HG03558 (cell line): ENCODE results near the gene MEGF6.
"Not testable (repeated sequence)": the region's sequence is repeated elsewhere in the genome, so short reads cannot be mapped to it uniquely, and the experiment has no call there.

Experiments used
- ATAC-seq: cut with Tn5 transposase; IDR thresholded peaks from one replicate; pipeline ENCODE4 v1.9.1; 2021; ENCODE audit warnings: moderate number of reproducible peaks; ENCODE audit not compliant: unreplicated experiment; ENCODE audit errors: extremely low read depth

Gene MEGF6

DNA sequence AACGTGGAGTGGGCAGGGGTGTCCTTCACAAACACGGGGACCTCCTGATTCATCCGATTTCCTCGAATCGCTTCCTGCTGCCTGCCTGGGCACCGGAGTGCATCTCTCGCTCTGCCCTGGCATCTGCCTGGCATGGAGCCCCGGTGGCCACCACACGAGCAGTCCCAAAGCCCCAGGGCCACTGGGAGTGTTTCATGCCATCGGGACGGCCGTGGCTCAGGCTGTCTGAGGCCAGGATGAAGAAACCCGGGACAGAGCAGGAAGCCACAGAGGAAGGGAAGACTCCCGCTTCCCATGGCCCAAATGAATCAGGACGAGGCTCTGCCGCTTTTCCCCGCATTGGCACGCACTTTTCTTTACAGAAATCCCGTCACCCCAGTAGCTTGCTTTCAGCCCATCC lies 32.4 kb downstream of the MEGF6 start:
- no peak for ATAC-seq

DNA sequence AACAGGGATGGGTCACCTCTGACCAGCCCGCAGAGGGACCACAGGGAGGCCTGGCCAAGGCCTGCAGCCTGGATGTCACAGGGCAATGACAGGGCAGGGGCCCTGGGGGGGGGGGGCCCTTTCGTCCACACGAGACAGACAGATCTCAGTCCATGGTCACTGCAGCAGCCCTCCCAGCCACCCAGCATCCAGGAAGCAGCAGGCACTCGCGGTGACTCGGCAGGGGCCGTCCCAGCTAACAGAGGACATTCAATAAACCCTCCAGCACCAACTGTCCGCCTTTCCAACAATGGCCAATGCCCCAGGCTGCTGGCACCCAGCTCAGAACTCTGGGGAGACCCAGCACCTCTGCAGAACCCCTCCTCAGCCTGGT lies 32.9 kb downstream of the MEGF6 start:
- no peak for ATAC-seq

DNA sequence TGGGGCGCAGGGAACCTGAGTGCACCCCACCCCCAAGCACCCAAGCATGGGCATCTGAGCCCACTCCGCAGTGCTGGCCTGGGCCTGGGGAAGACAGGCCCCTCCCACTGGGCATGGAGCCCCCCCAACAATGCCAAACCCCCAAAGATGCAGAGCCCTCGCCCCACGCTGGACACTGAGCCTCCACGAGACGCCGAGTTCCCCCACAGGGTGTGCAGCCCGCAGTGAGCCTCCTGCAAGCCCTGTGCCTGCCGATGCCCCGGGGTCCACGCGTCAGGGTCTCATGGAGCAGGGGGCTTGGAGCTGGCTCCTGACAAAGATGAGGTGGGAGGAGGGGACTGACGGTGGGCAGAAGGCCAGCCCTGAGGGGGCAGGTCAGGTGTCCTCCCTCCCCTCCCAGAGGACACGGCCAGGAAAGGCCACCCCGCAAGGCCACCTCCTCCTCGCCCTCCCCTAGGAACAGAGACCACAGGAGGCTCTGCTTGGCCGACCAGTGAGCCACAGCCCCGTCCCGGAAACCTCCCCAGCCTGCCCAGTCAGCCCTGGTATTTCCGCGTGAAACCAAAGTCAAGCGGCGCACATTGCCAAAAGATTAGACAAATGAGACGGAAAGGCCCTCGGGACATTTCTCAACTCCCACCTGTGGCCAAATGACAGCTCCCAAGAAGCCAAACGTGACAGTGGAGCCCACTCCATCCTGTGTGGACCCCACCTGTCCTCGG lies 33.4 kb downstream of the MEGF6 start:
- ATAC-seq: no peak

DNA sequence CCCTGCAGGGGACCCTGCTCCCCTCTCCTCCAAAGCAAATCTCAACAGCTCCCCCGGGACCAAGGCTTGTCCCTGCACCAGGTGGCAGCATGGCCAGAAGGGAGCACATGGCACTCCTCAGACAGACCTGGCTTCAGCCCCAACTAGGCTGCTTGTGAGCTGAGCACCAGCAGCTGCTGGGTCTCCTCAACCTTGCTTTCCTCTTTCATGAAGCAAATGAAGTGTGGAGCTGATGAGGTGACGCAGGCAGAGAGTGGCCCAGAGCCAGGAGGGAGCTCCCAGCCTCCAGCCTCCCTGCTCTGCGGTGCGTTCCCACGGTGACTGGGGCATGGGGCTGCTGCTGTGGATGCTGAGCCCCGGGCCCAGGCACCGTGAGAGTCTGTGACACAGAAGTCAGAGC lies 34.0 kb downstream of the MEGF6 start:
- no peak for ATAC-seq

DNA sequence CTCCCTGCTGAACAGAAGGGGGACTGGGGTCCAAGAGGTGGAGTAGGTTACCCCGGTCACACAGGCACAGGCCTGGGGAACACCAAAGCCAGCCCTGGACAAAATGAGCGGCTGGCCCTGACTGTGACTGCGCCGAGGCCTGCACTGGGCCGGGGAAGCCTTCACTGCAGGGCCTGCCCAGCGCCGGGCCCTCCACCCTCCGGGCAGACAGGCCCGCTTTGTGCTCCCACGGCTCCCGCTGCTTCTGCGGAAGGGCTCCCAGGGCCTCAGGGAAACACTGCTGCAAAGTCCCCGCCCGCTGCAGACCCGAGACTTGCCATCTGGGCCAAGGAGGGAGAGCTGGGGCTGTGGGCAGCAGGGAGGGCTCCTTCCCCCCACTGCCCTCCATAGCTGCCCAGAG lies 35.3 kb downstream of the MEGF6 start:
- ATAC-seq: no peak

DNA sequence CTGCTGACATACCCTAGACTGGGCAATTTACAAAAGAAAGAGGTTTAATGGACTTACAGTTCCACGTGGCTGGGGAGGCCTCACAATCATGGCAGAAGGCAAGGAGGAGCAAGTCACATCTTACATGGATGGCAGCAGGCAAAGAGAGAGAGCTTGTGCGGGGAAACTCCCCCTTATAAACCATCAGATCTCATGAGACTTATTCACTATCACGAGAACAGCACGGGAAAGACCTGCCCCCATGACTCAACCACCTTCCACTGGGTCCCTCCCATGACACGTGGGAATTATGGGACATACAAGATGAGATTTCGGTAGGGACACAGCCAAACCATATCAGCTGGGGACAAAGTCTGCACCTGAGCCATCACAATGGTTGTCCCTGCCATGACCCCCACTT lies 35.8 kb downstream of the MEGF6 start:
- not testable (repeated sequence) for ATAC-seq

DNA sequence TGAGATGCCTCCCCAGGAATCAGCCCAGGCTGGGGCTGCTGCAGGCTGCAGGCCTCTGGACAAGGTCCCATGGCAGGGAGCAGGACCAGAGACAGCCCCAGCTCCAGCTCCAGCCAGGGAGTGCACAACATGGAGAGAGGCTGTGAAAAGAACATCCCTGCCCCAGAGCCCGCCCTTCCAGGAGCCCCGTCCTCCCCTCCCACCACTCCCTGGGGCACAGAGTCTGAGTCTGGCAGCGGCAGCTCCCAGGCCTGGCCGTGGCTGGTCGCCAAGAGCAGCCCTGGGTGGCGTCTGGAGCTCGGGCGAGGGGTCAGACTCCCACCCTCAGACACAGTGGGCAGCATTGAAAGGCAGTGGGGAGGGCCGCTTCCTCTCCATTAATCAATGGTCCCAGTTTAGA lies 37.8 kb downstream of the MEGF6 start:
- no peak for ATAC-seq

DNA sequence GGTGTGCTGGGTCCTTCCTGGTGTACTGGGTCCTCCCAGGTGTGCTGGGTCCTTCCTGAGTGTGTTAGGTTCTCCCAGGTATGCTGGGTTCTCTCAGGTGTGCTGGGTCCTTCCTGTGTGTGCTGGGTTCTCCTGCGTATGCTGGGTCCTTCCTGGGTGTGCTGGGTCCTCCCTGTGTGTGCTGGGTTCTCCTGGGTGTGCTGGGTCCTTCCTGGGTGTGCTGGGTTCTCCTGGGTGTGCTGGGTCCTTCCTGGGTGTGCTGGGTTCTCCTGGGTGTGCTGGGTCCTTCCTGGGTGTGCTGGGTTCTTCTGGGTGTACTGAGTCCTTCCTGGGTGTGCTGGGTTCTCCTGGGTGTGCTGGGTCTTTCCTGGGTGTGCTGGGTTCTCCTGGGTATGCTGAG lies 38.7 kb downstream of the MEGF6 start:
- ATAC-seq: not testable (repeated sequence)

DNA sequence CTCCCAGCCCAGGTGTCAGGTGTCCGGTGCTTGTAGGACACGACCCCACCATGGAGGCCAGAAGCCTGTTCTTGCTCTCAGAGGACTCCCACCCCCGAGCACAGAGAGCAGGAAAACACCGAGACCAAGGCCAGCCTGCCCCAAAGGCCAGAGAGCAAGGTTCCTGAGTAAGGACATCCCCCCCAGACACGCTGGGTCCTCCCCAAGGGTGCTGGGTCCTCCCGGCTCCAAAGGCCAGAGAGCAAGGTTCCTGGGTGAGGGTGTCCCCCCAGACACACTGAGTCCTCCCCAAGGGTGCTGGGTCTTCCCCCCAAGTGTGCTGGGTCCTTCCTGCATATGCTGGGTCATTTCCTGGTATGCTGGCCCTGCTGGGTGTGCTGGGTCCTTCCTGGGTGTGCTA lies 40.0 kb downstream of the MEGF6 start:
- no peak for ATAC-seq

DNA sequence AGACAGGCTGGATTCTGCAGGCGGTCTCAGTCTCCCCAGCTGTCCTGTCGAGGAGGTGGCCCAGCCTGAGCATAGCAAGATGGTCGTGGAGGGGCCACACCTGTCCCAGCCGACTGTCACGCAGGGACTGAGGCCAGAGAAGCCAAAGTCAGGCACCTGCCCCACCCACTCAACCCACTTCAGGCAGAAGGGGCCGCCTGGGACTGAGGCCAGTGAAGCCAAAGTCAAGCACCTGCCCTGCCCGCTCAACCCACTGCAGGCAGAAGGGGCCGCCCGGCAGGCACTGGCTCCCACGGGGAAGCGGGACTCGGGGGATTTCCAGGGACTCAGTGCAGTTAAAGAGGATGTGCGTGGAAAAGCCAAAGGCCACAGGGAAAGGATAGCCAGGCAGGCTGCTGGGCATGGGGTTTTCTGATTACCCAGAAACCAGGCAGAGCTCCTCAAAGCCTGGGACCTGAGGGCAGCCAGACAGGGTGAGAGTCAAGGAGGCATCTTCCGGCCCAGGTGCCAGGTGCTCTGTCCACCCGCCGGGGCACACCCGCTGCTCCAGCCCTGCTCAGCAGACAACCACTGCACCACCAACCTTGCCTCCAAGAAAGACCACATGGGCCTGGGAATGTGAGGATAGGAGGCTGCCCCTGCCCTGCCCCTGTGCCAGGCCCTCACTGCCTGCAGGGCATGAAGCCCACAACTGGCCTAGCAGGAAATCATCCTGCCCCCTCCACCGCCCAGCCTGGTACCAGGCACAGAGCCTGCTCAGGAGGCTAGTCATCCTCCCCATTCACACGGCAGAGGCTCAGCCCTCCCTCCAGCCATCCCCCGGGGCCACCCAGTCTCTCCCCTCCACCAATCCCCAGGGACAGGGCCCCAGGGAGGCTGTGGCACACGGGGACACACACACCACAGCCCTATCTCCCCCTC lies 41.0 kb downstream of the MEGF6 start:
- no peak for ATAC-seq

DNA sequence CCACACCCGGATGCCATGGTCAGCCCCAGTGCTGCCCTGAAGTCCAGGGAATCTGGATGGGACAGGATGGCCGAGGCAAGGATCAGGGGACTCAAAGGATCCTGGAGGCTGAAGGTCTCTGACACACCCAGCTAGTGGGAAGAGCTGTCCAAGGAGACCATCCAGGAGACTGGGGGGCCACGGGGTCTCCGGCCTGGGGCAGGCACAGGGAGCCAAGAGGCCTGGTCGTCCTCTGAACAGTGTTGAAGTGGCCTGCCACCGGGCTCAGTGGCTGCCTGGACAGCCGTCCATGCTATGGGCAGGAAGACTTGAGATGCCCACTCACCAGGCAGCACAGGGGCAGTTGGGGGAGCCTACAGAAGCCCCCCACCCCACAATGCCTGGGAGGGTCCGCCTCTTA lies 41.9 kb downstream of the MEGF6 start:
- no peak for ATAC-seq

DNA sequence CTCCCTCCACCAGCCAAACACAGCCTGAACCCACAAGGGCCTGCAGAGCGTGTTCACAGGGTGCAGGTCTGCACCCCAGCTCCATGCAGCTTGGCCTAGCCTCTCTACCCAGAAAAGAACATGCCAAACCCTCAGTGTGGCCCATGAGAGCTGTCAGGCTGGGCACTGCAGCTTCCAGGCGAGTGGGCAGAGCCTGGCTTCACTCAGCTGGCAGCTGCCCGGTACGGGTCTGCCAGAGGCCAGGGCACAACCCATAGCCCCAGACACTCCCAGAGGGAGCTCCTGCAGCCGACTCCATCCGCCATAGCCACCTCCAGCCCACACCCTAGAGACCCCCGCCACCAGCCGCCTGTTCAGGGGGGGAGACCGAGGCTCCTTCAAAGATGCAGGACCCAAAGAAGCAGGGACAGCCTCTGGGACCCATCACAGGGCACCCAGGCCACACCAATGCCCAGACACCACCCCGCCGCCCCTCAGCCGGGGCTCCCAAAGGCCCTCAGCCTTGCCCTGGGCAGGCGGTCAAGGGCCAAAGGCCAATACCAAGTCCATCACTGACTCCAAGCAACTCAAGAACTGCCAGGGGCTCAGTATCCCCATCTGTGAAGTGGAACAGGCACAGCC lies 42.4 kb downstream of the MEGF6 start:
- no peak for ATAC-seq

DNA sequence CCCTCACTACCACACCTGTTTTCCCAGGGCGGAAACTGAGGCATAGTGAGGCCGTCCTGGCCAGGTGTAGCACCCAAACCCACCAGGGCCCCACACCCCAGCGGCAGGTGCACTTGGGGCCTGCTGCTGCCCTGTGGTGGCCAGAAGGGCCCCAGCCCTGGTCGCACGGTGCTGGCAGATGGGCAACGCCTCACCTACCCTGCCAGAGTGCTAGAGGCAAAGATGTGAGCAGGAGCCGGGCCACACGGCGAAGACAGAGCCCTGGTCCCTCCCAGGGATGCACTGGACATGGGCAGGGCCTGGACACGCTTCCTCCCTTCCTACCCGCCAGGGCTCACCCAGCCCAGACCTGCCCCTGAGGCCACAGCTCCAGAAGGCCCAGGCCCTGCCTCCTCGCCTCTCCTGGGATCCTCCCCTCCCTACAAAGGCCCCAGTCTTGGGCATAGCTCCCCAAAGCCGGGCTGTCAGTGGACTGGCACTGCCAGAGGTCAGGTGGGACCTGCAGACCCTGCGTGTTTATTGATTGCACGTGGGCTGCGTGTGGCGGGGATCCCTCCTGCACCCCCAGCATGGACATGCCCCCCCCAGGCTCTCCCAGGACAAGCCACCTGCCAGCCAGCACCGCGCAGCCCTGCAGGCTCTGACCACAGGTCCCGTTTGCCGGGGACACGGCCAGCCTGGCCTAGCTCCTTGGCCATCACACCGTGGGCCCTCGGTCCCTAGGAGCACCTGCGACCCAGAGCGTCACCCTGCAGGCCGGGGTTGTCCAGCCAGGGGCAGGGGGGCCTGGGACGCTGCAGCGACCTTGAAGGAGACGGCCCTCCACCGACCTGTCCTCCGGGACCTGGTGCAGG lies 44.1 kb downstream of the MEGF6 start:
- no peak for ATAC-seq

DNA sequence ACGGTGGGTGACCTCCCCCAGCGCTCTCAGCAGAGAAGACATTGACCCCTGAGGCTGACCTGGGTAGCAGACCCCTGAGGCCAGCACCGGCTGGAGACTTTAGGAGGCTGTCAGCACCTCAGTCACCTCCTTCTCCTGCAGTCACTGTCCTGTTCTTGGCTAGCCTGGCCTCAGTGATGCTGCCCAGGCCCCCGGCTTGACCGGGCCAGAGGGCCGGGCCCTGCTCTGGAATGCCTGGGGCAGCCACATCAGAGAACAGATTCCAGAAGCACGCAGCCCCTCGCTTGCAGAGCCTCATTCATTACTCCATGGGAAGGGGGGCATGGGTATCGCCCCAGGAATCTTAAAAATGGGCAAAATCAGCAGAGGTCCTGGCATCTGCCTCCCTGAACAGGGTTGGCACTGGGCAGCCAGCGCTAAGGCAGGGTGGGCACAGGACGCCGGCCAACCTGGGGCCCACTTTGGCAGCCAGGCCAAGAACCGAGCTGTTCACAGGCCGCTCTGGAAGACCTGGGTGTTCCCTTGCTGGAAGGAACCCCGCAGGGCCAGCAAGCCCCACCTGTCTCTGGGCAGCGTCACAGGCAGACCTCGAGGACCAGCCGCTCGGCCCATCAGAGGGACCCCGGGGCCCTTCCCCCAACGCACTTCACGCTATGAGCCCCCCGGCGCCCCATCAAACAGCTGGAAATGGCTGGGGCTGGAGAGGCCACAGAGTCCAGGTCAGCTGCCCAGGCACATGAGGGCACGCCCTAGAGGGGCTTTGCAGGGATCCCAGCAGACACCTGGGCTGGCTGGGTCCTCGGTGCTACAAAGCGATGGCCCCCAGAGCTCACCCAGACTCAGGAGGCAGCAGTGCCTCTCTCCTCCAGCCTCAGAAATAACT lies 45.1 kb downstream of the MEGF6 start:
- ATAC-seq: no peak

DNA sequence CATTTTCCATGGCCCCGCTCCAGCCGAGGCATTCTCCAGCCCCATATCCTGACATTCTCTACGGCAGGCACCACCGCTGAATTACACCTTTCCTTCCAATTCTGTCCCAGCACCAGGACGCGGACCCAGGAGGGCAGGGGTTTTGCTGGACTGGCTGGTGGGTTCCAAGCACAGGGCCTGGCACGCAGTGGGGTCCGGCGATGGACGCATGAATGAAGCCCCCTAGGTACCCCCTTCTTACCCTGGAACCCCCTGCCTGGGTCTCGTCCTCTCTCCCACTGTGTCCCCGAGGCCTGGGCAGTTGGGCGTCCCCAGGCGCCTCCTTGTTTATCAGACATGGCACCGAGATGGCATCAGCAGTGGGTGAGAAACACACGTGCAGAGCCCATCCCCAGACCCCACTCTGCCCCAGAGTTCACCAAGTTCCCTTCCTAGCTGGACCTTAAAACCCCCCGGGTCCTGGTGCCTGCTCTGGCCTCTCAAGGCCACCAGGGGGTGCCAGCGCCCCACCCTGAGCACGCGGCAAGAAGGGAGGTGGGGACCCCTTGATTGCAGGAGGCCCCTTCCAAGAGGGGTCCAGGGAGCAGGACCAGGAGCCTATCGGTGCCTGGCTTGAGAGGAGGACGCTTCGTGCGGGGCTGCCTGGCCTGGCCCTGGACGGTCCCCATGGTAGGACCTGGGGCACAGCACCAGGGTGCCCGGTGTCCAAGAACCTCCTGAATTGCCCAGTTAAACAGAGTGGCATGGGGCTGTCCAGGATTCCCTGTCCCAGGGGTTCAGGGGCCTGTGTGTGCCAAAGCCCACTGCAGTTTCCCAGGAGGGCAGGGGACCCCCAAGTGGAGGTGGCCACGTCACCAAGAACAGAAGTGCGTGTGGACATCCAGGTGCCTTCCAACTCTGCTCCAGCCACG lies 46.1 kb downstream of the MEGF6 start:
- ATAC-seq: no peak

DNA sequence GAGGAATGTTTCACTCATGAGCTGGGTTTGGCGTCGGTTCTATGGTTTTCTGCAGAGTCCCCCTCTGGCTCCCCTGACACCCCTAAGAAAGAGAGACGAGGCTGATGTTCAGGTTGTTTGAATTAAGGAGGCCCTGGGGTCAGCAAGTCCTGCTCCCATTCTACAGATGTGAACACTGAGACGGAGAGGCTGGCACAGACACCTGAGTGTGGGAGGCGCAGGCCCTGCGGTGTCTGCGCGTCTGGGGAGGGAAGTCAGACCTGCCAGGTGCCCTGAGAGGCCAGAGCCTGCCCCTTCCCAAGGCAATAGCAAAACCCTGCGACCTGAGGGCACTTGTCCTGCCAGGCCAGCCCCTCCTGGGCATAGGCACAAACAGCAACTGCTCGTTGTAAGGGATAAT lies 47.7 kb downstream of the MEGF6 start:
- ATAC-seq: no peak

DNA sequence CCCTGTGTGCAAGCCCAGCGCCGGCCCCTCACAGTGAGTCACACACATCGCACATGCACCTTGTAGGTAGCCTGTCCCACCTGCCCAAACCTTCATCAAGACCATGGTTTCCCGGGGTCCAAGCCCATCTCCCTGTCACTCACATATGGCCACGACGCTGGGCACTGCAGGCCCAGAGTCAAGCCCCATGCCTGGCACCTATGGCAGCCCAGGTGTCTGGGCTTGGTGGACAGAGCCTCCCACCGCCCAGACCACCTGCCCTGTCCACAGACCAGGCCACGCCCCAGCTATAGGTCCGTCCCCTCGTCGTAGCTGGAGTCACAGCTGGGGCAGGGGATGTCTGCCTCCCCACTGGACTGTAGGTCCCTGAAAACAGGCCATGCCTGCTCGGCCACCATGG lies 48.2 kb downstream of the MEGF6 start:
- no peak for ATAC-seq

DNA sequence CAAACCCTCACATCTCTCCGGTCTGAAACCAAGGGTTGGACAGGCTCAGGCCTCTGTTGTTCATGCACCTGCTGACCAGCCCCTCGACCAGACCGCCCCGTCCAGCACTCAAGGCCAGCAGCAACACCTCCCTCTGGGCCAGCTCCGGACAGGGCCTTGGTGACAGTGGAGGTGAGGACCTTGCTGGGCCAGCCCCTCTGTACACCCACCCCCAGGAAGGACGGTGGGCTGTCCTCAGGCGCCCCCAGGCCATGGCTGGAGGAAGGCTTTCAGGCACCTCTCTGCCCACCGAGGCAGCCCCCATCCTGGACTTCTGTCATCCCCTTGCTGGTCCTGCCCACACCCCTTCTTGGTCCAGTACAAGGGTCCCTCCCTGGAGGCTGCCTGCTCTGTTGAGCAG lies 48.6 kb downstream of the MEGF6 start:
- no peak for ATAC-seq
